Activated CD4-positive, alpha-beta T cell treated with anti-CD3 and anti-CD28 coated beads, Interleukin-2, amount 50 U/mL, for 24 hours (primary cell): Measurements from ENCODE around the gene SLFN12.
"Not testable (repeated sequence)": the region's sequence is repeated elsewhere in the genome, so short reads cannot be mapped to it uniquely, and the experiment has no call there.

Experiments
- DNase-seq, 2 donors: peaks; one replicate each; pipeline ENCODE4 v3.0.0-alpha.2; 2020; ENCODE audit warnings: low read depth in 1 of 2, low spot score in 1 of 2

Gene SLFN12

DNA sequence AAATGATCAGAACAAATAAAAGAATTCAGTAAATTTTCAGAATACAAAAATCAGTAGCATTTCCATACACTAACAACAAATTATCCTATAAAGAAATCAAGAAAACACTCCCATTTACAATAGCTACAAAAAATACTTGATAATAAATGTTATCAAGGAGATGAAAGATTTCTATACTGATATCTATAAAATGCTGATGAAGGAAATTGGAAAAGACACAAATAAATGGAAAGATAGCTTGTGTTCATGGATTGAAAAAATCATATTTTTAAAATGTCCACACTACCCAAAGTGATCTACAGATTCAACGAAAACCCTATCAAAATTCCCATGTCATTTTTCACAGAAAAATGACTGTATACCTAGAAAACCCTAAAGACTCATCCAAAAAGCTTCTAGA is 18.1 kb downstream of the SLFN12 start:
- DNase-seq: no peak

DNA sequence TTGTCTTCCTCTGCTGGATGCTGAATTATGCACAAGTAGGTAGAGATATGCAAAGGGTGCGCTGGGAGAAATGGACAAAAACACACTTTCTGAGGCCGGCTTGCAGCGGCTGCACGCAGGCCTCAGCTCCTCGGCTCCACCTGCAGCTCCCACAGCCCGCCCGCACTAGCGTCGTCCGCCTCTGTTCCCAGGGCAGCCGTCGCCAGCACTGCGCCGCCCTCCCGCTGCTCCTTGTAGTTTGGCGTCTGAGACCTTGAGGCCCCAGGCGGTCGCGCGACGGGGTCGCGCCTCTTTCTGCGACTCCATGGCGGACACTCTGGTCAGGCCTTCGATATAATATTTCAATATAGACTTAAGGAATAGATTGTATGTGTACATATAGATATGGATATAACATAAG is 24.8 kb downstream of the SLFN12 start:
- no peak for DNase-seq

- no peak for DNase-seq
Measured at GRCh38 chr17:35406568-35406967, 25.7 kb downstream of the SLFN12 start.

DNA sequence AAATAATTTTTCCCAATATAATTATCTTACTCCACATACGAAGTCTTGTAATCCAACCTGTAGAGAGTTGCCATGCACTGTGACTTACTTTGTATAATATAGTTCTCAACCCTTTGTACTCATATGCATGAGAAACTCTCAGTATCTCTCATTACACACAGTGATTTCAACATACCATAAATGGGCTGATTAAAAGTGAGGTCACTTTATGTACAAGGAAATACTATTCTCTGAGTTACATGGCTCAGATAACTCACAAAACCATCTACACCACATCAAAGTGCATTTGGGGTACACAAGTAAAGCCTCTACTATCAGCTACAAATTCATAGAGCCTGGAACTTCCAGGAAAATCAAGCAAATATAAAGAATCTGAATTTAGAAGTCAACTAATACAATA is 27.9 kb downstream of the SLFN12 start:
- DNase-seq: no peak

- DNase-seq: not testable (repeated sequence)
Measured at GRCh38 chr17:35393783-35394182, 38.5 kb downstream of the SLFN12 start.

GRCh38 chr17:35390663-35391062 is 41.6 kb downstream of the SLFN12 start:
- DNase-seq: no peak

DNA sequence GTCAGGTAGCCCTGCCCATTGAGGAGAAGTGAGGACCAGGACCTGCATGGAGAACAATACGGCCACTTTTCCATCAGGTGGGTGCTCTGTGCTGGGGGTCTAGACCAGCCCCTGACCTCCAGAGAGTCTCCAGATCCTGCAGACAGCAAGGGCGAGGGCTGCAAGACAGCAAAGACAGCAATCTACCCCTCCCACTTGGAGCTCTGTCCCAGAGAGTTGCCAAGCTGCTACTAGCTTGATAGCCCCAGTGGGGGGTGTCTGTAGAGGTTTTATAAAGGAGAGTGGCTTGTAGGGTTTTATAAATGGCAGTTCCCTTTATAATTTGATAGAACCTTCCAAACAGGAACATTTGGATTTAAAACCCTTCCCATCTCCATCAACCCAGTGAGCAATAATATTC is 42.1 kb downstream of the SLFN12 start:
- DNase-seq: no peak

GRCh38 chr17:35387496-35387895 is 44.8 kb downstream of the SLFN12 start:
- DNase-seq: no peak

GRCh38 chr17:35377706-35378105 is 54.6 kb downstream of the SLFN12 start:
- no peak for DNase-seq

- DNase-seq: no peak
Measured at GRCh38 chr17:35377068-35377467, 55.2 kb downstream of the SLFN12 start.

GRCh38 chr17:35376245-35376644 is 56.1 kb downstream of the SLFN12 start:
- DNase-seq: no peak

DNA sequence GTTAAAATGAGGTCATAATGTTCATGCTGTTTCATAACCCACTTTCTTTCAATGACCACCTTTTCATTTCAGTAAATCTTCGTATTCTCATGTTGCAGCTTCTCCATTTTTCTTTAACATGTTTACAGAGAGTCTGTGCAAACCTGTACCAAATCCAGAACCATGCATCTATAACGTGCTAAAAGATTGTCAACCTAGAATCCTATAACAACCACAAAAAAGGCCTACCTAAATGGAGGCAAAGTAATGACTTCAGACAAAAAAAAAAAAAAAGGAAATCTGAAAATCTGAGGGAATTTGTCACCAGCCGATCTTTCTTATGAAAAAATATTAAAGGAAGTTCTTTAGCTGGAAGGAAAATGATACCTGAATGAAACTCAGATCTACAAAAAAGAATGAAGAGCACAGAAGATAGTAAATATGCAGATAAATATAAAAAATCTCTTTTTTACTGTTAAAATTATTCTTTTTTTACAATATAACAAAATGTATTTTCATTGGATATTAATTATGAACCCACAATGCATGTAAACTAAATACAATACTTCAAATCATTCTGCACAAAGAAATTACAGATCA is 57.4 kb downstream of the SLFN12 start:
- DNase-seq: no peak

- DNase-seq: peak; percentile 17 to 37
Measured at GRCh38 chr17:35373984-35374765, 58.1 kb downstream of the SLFN12 start.

DNA sequence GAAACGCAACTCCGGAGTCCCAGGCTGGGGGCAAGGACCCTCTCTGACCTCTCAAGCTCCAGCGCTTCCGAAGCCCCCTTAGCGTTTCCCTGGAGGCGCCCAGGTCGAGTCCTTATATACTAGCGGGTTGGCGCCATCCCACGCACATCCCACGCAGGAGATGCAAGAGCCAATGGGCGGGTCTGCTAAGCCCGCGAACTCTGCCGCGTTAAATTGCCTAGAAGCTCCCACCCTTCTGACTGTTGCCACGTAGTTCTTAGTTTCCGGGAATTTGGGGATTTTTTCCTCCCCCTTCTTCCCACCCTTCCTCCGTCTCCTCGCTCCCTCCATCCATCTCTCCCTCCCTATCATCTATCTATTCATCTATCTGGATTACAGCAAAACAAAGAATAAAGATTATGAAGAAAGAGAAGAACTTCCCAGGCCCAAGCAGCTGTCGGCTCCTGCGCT is 58.7 kb downstream of the SLFN12 start, which contains the start of gene SLFN11:
SLFN11 (minus strand) TSS at position 88 of the 450 bp plus-strand sequence. CDS start 9,814 bp downstream, outside the sequence.
- peak; percentile 80 to 81 for DNase-seq

DNA sequence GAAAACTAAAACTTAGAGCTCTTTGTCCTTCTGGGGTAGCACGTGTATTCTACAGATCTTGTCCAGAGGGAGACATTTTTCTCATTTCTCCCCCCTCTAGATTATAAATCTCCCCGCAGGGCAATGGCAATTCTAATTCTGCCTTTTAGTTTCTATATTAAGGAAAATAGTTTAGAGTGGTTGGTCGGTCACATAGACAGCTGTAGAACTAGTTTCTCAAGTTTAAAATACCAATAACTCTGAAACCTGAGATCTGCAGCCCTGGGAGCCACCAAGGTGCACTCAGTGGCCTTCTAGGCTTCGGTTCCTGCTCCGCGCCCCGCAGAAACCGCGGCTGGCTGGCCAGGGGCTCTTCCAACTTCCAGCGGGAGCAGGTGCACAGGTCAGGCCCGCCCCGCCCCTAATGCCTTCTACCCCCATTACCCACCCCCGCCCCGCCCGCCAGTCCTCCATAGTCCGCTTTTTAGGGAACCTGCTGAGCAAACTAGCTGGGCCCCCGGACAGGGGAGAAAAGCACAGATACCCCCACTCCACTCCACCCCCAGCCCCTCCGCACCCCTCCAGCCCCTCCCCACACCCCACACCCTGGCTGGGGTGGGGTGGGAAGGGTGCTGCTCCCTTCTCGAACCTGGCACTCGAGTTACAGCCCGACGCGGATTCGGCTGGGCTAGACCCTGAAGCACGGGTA is 59.3 kb downstream of the SLFN12 start:
- DNase-seq: no peak

DNA sequence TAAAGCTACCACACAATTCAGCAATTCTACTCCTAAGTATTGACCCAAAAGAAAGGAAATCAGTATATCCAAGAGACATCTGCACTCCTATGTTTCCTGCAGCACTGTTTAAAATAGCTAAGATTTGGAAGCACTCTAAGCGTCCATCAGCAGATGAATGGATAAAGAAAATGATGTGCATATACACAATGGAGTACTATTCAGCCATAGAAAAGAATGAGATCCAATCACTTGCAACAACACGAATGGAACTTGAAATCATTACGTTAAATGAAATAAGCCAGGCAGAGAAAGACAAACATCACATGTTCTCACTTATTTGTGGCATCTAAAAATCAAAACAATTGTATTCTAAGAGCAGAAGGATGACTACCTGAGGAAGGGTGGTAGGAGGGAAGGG is 60.4 kb downstream of the SLFN12 start:
- DNase-seq: no peak

DNA sequence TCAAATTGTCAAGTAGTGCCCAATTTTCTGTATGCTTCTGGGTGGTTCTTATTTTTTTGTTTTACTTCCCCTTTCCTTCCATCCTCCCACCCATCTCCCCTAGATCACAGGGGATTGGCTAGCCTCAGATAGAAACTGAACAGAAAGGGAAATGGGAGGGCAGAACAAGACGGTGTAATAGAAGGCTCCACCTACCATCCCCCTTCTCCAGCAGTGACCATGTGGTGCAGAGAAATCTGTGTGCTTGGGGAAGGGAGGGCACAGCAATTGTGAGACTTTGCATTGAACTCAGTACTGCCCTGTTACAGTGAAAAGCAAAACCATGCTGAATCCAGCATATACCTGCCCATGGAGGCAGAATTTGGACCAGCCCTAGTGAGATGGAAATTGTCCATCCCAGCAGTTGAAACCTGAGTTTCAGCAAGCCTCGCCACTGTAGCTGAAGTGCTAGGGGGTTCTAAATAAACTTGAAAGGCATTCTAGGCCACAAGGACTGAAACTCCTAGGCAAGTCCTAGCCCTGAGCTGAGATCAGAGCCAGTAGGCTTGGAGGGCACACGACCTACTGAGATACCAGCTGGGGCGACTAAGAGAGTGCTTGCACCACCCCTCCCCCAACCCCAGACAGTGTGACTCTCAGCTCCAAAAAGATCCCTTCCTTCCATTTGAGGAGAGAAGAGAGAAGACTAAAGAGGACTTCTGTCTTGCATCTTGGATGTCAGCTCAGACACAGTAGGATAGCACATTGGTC is 64.0 kb downstream of the SLFN12 start:
- DNase-seq: no peak

DNA sequence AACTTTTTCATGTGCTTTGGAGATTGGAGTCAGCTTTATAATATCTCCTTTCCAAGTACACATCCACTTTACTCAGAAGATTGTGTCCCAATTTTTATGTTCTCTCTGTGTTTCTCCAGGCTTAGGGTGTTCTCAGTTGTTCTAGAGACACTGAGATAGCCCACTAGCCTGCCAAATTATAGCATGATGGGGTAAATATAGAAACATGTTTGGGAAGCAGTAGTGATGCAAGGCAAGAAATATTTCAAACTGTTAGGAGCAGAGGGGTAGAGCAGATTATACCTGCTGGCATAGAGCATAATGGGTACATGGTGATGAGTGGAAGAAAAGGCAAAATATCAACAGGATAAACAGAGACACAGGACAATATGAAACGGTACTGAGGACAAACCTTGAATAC is 71.3 kb downstream of the SLFN12 start:
- no peak for DNase-seq
